ENCODE data around the gene GCKR. TPM values are rescaled to one million over a fixed set of nuclear protein-coding genes. Genes with fewer than 3 reads are reported as not detected.

The GCKR gene
- polyA plus RNA-seq, 1 of the 3 experiments (the other 2 are of a cell fraction) = 0.18 TPM

- TF ChIP-seq, protein P1, sequence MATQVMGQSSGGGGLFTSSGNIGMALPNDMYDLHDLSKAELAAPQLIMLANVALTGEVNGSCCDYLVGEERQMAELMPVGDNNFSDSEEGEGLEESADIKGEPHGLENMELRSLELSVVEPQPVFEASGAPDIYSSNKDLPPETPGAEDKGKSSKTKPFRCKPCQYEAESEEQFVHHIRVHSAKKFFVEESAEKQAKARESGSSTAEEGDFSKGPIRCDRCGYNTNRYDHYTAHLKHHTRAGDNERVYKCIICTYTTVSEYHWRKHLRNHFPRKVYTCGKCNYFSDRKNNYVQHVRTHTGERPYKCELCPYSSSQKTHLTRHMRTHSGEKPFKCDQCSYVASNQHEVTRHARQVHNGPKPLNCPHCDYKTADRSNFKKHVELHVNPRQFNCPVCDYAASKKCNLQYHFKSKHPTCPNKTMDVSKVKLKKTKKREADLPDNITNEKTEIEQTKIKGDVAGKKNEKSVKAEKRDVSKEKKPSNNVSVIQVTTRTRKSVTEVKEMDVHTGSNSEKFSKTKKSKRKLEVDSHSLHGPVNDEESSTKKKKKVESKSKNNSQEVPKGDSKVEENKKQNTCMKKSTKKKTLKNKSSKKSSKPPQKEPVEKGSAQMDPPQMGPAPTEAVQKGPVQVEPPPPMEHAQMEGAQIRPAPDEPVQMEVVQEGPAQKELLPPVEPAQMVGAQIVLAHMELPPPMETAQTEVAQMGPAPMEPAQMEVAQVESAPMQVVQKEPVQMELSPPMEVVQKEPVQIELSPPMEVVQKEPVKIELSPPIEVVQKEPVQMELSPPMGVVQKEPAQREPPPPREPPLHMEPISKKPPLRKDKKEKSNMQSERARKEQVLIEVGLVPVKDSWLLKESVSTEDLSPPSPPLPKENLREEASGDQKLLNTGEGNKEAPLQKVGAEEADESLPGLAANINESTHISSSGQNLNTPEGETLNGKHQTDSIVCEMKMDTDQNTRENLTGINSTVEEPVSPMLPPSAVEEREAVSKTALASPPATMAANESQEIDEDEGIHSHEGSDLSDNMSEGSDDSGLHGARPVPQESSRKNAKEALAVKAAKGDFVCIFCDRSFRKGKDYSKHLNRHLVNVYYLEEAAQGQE (IDR thresholded peaks at IDR 0.05; ENCODE audit: low read depth, low read length) = no peak
- TF ChIP-seq RXRA (IDR thresholded peaks at IDR 0.05; ENCODE audit: borderline replicate concordance, low read depth) (no peak), RAD21 (IDR thresholded peaks at IDR 0.05; ENCODE audit: low read length) (no peak), TCF12 (IDR thresholded peaks at IDR 0.05) (no peak)
Measured at GRCh38 chr2:27489498-27490397, 6.9 kb upstream of the GCKR start, which contains the start of gene IFT172 (continued).

- 85% methylated on average over 4 of the region's 4 CpGs for WGBS (ENCODE audit: low lambda C conversion rate)
- peaks cover 0 to 8% of the 10 kb centered on the region in 2 experiments for H3K36me3 ChIP-seq (replicated peaks in 1 of 2; ENCODE audit: control insufficient read depth in 1 of 2, insufficient read depth in 2 of 2, low read length in 1 of 2)
- CTCF ChIA-PET = no interaction called here
Measured at GRCh38 chr2:27492557-27492956, 4.1 kb upstream of the GCKR start.

More at GRCh38 chr2:27492557-27492956, 4.1 kb upstream of the GCKR start:
- Histone ChIP-seq H3K9me2 (no peaks in the 10 kb centered on the region), H3K4me1 (ENCODE audit: control insufficient read depth in 1 of 2, insufficient read depth in 2 of 2, low read depth in 1 of 2, low read length in 1 of 2) (peaks cover 7 to 20% of the 10 kb centered on the region in 2 experiments), H2AFZ (ENCODE audit: low read depth) (no peak overlapping the region), H3K9me3 (no peaks in the 10 kb centered on the region), H4K20me1 (ENCODE audit: insufficient read depth) (no peaks in the 10 kb centered on the region), H3K4me2 (no peak overlapping the region), H3K9ac (no peak overlapping the region), H3K27ac (ENCODE audit: low read depth in 2 of 2, low read length in 1 of 2) (no peak overlapping the region), H3F3A (replicated peaks; ENCODE audit: insufficient read depth) (peaks cover 10% of the 10 kb centered on the region), H3K79me2 (ENCODE audit: insufficient read depth) (peaks cover 12% of the 10 kb centered on the region; the same call in 1 of the 2 replicates), H3K27me3 (ENCODE audit: insufficient read depth) (no peaks in the 10 kb centered on the region), H3K4me3 (ENCODE audit: low read depth in 2 of 2, low read length in 1 of 2) (no peak overlapping the region)
- no peak for DNase-seq
- TF ChIP-seq ZBTB33 (IDR thresholded peaks at IDR 0.05; ENCODE audit: borderline replicate concordance, low read depth) (no peak), TEAD4 (IDR thresholded peaks at IDR 0.05; ENCODE audit: borderline replicate concordance, insufficient read depth) (no peak), NFIC (IDR thresholded peaks at IDR 0.05; ENCODE audit: borderline replicate concordance) (no peak), FOSL2 (IDR thresholded peaks at IDR 0.05; ENCODE audit: borderline replicate concordance, low read depth) (no peak), USF2 (IDR thresholded peaks at IDR 0.05; ENCODE audit: borderline replicate concordance, low read depth, low read length) (no peak), YY1 (IDR thresholded peaks at IDR 0.05; ENCODE audit: low read depth) (no peak), JUND (IDR thresholded peaks at IDR 0.05) (no peak), FOXJ3 (CRISPR knock-in tag; IDR thresholded peaks at IDR 0.05) (no peak), RAD21 (IDR thresholded peaks at IDR 0.05; ENCODE audit: low read length) (no peak), PBX3 (IDR thresholded peaks at IDR 0.05) (no peak), SIN3A (IDR thresholded peaks at IDR 0.05; ENCODE audit: borderline replicate concordance, low read depth, low read length) (no peak), EP300 (IDR thresholded peaks at IDR 0.05; ENCODE audit: borderline replicate concordance in 1 of 2, low read depth in 1 of 2, low read length in 1 of 2) (no peak)
- TF ChIP-seq, protein P2, sequence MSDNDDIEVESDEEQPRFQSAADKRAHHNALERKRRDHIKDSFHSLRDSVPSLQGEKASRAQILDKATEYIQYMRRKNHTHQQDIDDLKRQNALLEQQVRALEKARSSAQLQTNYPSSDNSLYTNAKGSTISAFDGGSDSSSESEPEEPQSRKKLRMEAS (IDR thresholded peaks at IDR 0.05; ENCODE audit: low read depth) = no peak
- TF ChIP-seq, protein P3, sequence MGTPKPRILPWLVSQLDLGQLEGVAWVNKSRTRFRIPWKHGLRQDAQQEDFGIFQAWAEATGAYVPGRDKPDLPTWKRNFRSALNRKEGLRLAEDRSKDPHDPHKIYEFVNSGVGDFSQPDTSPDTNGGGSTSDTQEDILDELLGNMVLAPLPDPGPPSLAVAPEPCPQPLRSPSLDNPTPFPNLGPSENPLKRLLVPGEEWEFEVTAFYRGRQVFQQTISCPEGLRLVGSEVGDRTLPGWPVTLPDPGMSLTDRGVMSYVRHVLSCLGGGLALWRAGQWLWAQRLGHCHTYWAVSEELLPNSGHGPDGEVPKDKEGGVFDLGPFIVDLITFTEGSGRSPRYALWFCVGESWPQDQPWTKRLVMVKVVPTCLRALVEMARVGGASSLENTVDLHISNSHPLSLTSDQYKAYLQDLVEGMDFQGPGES (IDR thresholded peaks at IDR 0.05; ENCODE audit: low read depth, low read length) = no peak
- POLR2A ChIA-PET = no interaction called here
